HL-60/S4 (cell line): ENCODE data around the gene SAMD9.
"Not testable (repeated sequence)": the region's sequence is repeated elsewhere in the genome, so short reads cannot be mapped to it uniquely, and the experiment has no call there.

Source experiments
- in situ Hi-C: fragments of 300-500 bp; cut with MboI; formaldehyde crosslinking; loops from 2 replicates; pipeline ENCODE4 v1.14.3; 2022; ENCODE audit warnings: low sequenced_read_pairs

Gene SAMD9

DNA sequence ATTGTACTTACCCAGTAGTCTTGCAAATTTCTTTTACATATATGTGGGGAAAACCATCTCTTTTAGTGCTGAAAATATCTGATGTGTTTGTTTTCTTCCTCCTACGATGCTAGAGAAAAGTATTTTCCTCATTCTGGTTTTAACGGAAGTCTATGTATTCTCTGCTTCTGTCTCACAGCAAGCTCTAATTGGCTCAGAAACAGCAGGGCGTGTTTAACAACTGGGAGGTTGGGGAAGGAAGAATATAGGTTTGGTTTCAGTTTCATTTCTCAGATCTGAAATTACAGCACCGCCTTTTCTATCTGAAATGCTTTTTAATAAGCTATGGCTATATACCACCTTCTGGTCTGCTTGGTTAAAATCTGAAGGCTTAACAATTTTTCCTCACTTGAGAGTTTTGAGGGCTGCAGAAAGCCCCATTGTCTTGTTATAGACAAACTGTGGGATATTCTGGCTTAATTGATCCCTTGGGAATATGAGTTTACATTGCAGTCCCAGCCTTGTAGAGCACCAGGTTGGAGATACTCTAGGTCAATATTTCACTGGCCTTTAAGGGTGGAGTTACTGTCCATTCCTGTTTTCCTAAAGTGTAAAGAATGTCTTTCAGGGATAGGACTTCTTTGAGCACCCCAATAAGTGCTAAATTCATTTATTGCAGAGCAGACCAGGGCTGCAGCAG is at the start of gene SAMD9:
TSS of gene SAMD9 (minus strand) at position 128 of the 679 bp plus-strand sequence. CDS start 11,882 bp downstream, outside the sequence.
- in situ Hi-C loops = no loop called here

DNA sequence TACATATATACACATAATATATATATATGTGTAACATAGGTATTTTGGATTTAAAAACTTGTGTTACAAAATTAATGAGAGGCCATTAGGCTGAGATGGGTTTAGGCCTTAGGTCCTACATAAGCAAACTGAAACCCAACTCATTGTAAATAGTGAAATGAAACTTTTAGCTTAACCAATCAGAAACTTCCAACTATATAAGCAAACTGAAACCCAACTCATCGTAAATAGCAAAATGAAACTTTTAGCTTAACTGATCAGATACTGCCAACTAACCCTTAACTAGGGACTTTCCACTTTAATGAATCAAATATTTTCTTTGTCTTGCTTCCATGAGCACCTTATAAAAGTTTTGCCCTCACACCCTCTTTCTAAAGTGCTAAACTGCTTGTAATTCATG is 47.7 kb upstream of the SAMD9 start:
- in situ Hi-C loops = no loop called here

DNA sequence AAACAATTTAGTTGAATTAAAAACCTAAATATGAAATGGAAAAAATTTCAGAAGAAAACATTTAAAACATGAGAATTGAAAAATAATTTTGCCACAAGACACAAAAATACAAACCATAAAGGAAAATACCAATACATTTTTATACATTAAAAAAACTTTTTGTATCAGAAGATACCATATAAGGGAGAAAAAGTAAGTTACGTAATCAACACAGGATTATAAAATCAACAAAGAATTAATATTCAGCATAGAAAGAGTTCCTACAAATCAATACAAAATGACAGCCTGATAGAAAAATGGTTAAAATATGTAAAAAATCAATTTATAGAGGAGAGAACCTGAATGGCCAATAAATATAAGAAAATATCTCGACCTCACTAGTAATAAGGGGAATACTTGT is 47.0 kb upstream of the SAMD9 start:
- in situ Hi-C loops = no loop called here

DNA sequence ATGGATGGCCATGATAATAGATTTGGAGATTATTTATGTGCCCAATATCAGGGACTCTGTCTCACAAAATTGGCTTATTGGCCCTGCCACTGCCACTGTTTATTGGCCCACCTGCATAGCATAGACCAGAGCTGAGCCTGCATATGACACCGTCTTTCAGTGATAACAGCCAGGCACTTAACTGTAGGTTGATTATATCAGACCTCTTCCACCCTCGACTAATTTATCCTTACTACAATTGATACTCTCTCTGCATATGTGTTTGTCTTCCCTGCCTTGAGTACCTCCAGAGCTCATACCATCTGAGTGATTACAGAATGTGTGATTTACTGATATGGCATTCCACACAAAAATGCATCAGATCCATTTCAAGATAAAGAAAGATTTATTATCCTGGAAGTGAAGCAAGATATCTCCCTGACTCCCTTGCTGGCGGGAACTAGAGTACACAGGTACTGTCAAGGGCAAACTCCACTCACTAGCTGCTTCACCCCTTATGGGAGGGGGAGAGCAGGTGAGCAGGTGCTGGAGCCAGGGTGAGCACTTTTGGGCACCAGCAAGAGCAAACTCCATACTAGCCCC is 43.5 kb upstream of the SAMD9 start:
- in situ Hi-C loops = no loop called here

DNA sequence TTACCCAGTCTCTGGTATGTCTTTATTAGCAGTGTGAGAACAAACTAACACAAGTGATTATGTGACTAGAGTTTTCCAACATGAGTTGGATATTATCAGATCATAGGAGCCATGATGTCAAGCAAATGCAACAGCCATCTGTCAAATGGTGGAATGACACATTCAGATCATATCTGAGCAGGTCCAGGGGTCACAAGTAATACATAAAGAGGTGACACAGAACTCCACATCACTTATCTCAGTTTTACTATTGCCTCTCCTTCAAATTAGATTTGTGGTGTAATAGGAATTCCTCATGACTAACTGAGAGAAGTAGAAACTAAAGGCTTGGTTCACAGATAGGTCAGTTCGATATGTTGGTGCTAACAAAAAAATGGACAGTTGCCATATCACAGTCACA is 42.6 kb upstream of the SAMD9 start:
- in situ Hi-C loops = no loop called here

DNA sequence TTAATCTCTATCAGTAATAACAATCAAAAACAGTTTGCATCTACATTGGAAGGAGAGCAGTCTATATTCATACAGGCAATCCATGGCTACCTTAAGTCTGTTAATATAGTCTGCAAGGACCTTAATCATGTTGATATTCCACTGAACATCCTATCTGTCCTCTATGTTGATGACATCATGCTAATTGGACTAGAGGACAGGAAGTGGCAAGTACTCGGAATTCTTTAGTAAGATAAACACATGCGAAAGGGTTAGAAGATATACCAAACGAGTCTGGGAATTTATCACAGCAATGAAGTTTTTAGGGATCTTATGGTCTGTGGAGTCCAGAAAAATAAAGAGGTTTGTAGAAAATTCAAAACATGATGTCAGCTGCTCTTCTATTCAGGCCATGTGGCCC is 41.7 kb upstream of the SAMD9 start:
- in situ Hi-C loops = no loop called here

DNA sequence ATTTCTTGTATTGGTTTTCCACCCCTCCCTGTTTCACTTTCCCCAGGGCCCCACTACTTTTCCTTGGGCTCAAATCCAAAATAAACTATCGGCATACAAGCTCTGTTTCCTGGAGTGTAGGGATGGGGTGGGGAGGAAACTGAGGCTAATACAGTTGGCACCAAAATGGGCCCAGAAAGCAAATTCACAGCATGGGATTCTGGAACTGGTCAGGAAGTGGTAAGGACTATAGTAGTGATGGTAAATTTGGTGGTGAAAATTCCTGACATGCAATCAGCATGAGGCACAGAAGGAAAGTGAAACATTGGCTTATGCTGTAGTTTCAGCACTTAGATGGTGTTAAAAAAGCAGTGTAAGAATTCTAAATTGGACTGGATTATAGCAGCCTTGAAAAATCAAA is 39.1 kb upstream of the SAMD9 start:
- in situ Hi-C loops = no loop called here

DNA sequence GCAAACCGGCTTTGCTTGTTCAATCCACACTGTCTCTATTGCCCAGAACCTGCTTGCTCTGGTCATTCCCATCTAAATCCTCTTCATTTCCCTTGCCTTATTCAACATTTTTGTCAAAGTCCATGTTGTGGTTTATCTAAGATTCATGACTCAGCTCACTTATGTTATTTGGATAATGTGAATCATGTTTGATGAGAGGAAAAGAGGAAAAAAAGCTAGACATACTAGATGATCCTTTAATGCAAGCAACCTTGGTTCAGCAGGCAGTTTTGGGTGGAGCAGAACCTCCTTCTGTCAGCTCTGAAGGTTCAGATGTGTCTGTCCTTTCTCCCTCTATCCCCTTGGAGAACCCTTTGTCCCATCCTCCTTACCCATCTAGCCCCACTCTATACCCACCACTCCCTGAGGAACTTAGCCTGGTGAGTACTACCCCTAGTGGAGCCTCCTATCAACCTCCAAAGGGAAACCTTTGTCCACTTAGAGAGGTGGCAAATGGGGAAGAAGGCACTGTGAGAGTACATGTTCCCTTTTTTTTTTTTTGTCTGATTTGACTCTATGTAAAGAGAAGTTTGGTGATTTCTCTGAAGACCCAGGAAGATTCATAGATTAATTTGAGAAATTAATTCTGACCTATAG is 32.5 kb upstream of the SAMD9 start:
- in situ Hi-C loops = no loop called here

DNA sequence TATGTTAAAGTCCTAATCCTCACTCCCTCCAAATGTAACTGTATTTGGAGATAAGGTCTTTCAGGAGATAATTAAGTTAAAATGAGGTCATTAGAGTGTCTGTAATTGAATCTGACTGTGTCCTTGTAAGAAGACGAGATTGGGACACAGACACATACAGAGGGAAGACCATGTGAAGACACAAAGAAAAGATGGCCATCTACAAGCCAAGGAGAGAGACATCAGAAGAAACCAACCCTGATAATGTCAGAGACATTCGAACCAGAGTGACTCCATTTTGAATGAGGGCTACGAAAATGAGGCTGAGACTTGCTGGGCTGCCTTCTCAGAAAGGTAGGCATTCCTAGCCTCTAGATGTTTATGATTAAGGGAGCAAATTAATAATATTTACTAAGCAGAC is 30.9 kb upstream of the SAMD9 start:
- in situ Hi-C loops = no loop called here

DNA sequence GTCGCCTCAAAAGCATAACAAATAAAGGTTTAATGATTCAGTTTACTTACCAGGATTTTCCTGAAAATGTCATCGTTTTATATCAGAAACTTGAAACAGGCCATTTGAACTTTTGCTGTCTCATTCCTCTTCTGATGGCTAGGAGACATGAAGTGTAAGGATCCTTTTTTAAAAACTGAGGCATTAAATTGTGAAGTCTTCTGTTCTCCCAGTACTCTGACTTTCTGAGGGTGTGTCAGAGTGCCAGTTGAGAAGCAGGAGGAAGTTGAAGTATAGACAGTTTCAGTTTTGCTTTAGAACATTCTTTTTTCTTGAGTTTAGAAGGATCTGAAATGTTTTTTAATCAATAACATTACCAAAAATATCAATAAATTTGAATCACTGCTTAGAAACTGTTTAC is 30.4 kb upstream of the SAMD9 start, which contains the start of gene SAMD9L:
TSS of gene SAMD9L (minus strand) at position 242 of the 400 bp plus-strand sequence. CDS start 12,414 bp downstream, outside the sequence.
- in situ Hi-C loops = no loop called here

DNA sequence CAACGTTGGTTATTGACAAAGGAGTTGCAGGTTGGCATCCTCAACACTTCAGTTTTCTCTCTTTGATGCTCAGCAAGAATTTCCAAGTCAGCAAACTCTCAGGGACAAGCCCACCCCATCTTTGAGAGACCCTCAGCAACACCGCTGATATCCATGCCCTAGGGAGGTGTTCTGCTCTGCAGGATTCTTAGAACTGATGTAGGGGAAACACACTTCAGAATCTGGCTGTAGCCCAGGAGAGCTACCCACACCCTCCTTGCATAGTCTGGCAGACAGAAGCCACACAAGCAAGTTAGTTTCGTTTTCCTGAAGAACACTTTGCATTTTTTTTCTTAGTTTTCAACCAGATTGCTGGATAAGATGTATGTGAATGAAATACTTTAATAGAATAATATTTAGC is 29.6 kb upstream of the SAMD9 start:
- in situ Hi-C loops = no loop called here

DNA sequence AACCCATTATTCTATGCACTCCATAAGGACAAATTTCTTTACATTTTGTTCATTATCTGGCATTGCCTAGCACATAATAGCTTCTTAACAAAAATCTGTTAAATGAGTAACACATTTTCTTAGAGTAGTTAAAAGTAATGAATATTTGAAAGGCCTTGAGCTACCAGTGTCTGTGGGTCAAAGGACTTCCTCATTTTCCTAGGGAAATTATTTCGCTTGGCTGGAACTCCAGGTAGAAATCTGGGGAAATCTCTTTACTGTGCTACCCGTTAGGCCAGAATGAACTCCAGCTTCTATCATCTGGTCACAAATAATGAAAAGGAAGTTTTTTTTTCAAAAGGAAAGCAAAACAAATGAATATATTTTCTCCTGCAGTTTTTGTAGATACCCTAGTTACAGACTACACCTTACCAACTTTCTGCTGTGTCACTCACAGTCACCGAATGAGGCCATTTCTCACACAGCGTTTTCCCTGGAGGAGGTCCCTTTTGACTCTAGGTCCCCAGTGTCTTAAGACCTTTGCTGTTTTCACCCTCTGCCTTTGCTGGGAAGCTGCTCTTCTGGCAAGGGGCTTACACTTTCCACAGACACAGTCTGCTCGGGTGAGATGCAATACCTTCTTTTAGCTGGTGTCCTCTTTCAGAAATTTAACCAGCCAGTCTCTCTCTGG is 28.8 kb upstream of the SAMD9 start:
- in situ Hi-C loops = no loop called here

DNA sequence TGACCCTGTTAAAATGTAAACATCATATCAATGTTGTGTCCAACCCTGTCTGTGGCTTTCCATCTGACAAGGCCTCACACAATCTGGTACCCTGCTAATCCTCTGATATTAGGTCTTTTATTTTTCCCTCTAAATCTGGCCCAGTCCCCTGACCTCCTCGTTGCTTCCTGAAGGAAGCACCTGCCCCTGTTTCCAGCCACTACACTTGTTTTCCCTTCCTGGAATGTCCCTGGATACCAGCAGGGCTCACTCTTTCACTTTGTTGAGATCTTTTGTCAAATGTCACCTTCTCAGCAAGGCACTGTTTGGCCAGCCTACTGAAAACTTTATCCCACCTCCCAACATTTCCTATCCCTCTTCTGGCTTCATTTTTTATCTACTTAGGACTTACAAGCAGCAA is 28.3 kb upstream of the SAMD9 start:
- in situ Hi-C loops = no loop called here

DNA sequence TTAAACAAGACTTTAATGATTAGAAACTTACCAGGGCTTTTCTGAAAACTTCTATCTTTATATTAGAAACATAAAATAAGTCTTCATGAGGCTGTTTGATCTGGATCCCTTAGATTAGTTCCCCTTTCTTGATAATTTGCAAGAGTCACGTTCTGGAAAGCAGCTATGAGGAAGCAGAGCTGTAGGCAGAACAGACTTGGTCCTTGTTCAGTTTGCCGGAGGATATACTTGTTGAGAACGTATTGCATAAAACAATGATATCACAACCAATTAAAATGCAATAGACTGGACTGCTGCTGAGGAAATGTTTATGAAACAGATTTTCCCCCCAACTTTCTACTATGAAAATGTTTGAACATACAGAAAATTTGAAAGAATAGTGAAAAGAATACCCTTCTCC is 27.6 kb upstream of the SAMD9 start:
- in situ Hi-C loops = no loop called here

DNA sequence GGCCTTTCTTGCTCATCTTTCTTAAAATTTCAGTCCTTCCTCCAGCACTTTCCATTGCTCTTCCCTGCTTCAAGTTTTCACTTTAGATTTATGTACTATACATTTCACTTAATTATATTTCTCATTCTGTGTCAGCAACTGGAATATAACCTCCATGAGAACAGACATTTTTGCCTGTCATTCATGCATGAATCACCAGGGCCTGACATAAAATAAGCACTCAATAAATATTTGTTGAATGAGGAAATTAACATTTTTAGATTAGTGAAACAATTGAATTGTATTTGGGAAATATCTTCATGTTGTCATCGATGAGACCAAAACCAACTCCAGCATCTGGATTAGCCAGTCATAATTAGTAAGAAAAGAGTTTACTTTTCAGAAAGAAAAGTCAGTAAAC is 24.3 kb upstream of the SAMD9 start:
- in situ Hi-C loops = no loop called here

DNA sequence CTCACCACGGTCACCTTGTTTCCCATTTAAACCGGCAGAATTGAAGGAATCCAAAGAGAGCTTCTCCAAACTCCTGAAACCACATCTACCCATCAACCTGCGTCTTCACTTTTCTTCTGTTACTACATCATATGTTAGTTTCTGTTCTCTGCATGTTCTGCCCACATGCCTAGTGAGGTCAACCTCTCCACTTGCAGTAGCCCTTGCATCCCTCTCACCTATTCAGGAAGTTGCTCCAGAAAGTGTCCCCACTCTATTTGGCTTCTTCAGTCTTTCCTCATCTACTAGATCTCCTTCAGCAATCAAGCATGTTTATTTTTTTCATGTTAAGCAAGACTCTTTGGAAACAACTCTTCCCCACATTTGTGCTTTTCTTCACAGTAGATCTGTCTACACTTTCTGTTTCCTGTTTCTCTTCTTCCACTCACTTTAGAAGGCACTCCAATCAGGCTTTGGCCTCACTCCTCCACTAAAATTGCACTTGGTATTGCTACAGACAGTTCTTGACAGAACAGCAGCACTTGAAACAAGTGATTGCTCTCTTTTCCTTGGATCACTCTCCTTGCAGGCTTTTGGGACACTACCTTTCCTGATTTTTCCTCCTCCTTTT is 22.9 kb upstream of the SAMD9 start:
- in situ Hi-C loops = no loop called here

DNA sequence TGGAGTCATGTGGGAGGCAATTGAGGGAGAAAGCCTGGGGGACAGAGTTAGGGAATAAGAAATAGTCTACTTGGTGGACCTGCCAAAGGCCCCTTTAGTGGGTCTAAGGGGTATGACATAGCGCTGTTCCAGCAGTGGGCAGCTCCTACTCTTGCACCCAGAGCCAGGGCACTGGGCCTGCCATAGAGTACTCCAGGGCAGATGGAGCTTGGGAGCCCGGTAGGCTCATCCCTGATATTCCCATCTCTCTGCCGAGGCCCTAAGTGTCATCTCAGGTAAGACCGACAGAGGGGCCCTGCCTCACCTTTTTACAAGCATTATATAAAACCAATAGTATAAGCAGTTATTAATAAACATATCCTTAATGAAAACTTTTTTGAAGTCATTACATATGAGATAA is 20.8 kb upstream of the SAMD9 start:
- in situ Hi-C loops = no loop called here

DNA sequence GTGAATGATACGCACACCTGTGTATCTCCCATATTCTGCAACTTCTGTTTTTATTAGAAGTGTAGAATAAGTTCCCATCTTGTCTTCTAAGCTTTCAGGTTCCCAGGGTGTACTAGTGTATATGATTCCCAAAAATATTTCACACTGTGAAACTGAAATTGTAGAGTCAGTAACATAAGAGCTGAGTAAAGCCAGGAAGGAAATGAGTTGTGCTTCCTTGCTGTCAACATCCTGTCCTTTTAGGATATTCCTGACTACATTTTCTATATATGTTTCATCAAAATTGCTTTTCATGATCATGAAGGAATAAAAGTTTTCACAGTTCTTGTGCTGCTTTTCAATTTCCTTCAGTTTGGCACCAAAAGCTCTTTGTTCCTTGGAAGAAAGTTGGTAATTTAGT is 15.2 kb upstream of the SAMD9 start:
- in situ Hi-C loops = no loop called here

DNA sequence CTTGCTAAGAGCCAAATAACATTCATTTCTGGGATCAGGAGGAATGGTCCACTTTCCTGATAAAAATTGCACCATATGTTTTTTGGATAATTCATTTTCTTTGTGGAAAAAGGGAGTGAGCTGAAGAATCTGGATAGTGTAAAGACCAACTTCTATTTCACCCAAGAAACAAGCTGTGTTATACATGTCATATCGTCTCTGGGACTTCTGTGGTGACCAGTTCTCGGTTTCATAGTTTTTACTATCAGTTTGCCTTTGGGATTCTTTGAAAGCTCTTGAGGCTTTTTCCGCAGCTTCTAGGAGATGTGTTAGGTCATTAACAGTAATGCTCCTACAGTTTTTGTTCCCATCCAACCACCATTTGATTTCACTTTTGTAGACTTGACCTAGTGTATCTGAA is 14.4 kb upstream of the SAMD9 start:
- in situ Hi-C loops = no loop called here

DNA sequence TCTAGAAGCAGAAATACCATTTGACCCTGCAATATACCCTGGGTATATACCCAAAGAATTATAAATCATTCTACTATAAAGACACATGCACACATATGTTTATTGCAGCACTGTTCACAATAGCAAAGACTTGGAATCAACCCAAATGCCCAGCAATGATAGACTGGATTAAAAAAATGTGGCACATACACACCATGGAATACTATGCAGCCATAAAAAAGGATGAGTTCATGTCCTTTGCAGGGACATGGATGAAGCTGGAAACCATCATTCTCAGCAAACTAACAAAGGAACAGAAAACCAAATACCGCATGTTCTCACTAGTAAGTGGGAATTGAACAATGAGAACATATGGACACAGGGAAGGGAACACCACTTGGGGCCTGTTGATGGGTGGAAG is 9.2 kb upstream of the SAMD9 start:
- in situ Hi-C loops = not testable (repeated sequence)

DNA sequence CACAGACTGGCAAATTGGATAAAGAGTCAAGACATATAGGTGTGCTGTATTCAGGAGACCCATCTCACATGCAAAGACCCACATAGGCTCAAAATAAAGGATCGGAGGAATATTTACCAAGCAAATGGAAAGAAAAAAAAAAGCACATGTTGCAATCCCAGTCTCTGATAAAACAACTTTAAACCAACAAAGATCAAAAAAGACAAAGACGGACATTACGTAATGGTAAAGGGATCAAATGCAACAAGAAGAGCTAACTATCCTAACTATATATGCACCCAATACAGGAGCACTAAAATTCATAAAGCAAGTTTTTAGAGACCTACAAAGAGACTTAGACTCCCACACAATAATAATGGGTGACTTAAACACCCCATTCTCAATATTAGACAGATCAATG is 5.8 kb upstream of the SAMD9 start:
- in situ Hi-C loops = not testable (repeated sequence)
